HG03521 (cell line): ENCODE measurements around the gene NCAPG.
A peak's percentile ranks its signal among the peaks of the same experiment; 100 is the strongest.

Source experiments
- ATAC-seq: cut with Tn5 transposase; IDR thresholded peaks from one replicate; pipeline ENCODE4 v1.9.1; 2021; ENCODE audit warnings: mild to moderate bottlenecking, moderate library complexity; ENCODE audit not compliant: unreplicated experiment

NCAPG gene

DNA sequence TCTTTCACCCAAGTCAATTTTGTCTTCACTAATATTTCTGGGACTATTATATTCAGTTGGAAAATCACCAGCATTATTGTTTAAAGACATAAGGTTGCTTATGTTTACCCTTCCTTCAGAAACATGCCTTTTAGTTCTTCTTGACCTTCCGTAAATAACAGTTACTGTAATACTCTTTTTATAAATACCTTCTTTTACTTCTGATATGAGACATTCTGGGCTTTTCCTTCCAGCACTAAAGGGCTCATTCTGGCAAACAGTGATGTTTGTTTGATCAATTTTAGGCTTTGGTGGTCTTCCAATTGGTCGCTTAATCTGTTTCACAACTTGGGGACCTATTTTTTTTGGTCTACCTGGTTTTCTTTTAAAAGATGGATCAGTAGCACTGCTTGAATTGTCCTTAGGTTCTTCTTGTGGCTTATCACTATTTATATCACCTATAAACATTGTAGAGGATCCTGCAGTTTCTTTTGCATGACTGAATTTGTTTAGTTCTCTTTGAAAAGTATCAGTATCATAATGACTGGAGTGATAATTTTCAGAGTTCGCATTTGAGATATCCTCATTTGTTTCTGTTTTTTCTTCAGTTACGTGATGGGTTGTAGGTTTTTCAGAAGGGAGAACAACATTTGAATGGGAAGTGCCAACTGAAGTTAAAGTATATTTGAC is 64.8 kb downstream of the NCAPG start:
- peak; percentile 89 for ATAC-seq

- no peak for ATAC-seq
These were observed 66.2 kb downstream of the NCAPG start for GRCh38 chr4:17876943-17877342.

DNA sequence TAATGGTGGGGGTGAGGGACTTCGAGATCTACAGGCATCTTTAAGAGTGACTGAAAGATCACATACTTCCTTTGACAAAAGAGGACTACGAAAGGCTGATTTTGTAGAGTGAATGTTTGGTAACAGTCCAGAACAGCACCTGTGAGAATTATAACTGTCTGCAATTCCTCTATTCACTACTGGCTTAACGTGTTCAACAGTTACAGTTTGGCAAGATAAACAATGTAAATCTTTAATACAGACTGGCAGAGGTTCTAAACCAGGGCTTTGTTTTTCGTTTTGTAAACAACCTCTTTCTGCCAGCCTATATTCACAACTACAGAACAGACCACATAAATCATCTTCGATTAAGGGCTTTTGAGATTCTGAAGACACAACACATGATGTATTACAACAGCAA is 66.9 kb downstream of the NCAPG start:
- no peak for ATAC-seq

DNA sequence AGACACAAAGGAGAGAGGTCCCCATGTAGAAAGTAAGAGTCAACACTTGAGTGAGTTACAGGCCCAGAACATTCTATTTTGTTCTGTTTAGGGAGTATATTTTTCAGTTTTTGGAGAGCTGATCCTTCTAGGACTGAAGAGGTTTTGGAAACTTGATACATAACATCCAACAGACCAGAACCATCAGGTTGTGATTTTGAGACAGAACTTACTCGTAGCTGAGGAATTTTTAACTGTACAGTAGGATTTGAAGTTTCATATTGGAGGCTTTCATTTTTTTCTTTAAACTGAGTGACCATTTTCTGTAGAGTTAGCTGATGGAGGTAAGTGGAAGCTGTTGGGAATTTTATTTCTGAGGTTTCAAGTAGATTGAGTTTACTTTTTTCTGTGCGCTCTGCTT is 73.3 kb downstream of the NCAPG start:
- no peak for ATAC-seq

DNA sequence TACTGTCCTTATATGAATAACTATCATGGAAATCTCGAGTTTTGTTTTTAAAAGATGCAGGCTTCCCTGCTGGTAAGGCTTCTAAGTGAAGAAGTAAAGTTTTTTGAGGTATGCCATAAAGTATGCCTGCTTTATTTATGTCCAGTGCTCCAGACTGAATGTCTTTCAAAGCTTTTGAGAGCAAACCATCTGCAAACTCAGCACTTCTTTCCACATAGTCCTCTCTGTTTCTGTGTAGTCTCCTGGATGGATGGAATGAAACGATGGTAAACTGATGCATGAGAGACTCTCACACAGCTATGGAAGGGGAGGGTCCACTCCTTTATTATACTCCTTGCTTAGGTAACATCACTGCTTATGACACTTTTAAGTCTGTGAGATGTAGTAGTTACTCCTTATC is 73.7 kb downstream of the NCAPG start:
- no peak for ATAC-seq

GRCh38 chr4:17889692-17890091 is 78.9 kb downstream of the NCAPG start:
- no peak for ATAC-seq

DNA sequence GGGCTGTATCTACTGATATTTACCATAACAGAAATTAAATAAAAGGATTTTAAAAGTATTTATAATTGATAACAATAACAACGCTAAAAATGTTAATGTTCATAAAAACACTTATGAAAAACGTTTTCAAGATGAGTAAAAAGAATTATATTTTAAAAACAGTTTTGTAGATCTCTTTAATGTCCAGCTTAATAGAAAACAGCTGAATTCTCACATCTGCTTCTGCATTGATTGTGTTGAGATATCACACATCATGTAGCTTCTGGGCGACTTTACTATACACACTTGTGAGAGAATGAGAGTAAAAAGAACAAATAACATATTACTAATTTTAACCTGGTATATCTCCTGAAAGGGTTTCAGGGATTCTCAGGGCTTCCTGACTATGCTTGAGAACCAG is 83.6 kb downstream of the NCAPG start:
- no peak for ATAC-seq
